Measurements from ENCODE around the gene FBXL17.

The FBXL17 gene

DNA sequence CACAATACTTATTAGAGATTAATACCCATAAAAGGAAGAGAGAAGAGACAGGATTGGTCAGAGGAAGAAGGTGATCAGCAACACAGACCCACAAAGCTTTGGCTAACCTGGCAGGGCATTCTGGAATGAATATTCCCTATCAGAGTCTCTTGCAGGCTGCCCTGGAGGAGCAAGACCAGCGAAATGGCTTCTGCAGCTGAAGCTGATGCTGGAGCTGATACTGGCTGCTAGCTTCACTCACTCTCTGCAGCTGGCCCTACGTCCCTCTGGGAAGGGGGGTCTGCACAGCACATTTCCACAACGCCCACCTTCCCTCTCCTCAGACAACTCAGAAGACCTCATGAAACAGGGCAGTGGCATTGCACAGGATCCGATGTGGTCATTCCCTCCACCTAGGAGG is 541.3 kb downstream of the FBXL17 start:
- DNase-seq: no peak

DNA sequence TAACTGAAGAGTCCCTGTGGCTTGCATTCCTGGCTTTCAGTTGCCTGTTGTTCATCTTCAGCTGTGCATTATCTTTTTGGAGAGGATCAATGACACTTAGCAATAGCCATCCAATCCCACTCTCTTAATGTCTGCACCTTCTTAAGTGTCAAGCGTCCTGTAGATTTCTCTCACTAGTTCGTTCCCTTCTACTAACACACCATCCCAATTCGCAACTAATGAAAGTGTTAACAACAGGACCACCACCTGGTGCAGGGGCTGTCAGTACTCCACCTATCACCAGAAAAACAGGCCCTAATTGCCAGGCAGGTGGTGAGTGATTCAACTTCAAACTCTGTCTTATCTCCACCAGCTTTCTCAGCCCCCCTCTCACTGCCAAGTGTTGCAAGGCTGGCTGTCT is 541.7 kb downstream of the FBXL17 start:
- no peak for DNase-seq

DNA sequence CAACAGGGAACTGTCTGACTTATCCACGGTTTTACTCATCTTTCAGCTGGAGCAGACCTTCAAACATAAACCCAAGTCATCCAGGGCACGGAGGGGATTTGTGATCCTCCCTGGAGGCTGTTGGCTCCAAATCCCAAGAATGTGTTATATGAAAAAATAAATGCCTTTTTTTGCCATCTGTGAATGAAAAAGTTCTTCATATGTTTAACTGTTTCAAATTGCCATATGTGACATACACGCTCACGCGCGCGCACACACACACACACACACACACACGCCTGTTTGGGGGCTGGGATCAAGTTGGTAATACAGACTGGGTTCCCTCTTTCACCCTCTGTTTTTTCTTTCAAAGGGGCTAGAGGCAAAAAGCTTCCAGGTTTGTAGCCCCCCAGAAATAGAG is 546.8 kb downstream of the FBXL17 start:
- DNase-seq: no peak

GRCh38 chr5:107832746-107833145 is 549.2 kb downstream of the FBXL17 start:
- no peak for DNase-seq

- DNase-seq: no peak
These were observed 550.1 kb downstream of the FBXL17 start for GRCh38 chr5:107831612-107832395.

GRCh38 chr5:107830750-107831149 is 551.1 kb downstream of the FBXL17 start:
- DNase-seq: no peak

DNA sequence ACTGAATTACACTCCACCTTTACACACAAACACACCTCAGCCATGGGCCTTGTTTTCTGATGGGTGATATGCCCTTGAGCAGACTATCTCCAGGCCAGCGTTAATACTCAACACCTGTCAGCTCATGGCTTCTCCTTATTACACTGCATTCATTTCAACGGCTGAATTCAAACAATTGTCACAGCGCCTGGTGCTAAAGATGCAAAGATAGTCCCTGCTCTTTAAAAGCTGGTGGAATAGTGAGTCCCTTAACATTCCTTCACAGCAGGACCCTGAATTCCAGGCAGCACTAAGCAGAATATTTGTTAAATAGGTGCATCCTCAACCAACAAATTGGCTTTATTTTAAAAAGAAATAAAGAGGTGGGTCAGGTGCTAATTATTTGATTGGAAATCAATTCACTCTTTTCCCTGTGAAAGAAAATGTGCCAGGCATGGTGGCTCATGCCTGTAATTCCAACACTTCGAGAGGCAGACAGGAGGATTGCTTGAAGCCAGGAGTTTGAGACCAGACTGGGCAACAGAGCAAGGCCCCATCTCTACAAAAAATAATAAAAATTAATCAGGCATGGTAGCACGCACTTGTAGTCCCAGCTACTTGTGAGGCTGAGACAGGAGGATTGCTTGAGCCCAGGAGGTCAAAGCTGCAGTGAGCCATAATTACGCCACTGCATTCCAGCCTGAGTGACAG is 555.4 kb downstream of the FBXL17 start:
- no peak for DNase-seq

- DNase-seq: no peak
These were observed 557.1 kb downstream of the FBXL17 start for GRCh38 chr5:107824821-107825220.

GRCh38 chr5:107821288-107821687 is 560.6 kb downstream of the FBXL17 start:
- no peak for DNase-seq

- no peak for DNase-seq
These were observed 561.5 kb downstream of the FBXL17 start for GRCh38 chr5:107820429-107820828.

- DNase-seq: no peak
These were observed 563.9 kb downstream of the FBXL17 start for GRCh38 chr5:107817951-107818350.

DNA sequence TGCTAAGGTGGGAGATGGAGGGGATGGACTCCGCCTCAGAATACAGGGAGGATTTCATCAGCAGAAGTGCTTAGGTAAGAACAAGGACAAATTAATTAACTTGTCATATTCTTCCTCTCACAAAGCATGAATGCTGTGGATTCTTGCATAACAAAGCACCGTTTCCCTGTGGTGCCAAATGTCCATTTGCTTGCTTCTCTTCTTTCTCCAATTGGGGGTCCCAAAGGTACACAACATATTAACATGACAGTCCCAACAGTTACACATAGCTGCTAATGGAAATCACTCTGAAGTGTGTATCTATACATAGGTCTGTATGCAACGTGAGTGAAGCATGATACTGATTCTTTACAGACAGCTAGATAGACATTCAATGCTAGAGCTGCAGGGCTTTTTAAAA is 564.5 kb downstream of the FBXL17 start:
- no peak for DNase-seq

DNA sequence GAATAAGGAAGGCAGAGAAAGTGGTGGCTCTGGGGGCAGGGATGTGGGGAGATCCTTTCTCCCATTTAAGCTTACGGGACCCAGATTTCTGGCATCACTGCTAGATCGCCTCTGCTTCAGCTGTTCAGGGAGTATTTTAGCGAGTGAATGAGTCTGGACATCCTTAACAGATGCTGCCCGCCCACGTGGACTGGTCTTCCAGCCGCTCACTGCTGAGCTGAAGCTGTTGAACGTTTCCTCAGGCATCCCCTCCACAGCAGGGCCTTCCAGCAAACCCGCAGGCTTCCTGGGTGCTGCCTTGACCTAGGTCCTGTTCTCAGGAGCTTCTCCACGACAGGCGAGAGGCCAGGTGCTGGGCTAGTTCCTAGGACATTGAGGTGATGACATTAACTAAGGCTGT is 566.8 kb downstream of the FBXL17 start:
- DNase-seq: no peak

- DNase-seq: no peak
These were observed 567.6 kb downstream of the FBXL17 start for GRCh38 chr5:107814183-107814827.

DNA sequence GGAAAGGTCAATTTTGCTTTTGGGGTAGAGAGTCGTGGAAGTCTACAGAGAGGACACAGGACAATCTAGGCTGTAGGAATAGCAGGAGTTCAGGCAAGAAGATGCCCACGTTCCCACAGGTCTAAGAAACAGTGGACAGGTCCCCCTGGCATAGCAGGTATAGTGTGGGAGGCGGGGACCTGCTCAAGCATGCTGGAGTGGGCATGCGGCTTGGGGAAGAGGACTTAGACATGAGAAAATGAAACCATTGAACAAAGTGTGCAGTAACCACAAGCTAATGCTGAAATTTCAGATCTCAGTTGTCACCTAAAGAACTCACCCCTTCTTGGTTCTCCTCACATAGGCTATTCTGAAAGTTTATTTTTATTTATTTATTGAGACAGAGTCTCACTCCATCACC is 568.3 kb downstream of the FBXL17 start:
- no peak for DNase-seq

GRCh38 chr5:107812570-107813141 is 569.2 kb downstream of the FBXL17 start:
- no peak for DNase-seq

- no peak for DNase-seq
These were observed 572.5 kb downstream of the FBXL17 start for GRCh38 chr5:107809201-107810034.

All from NCI-H1092 treated with DMSO at 0.1 percent for 48 hours (cell line).